Endodermal cell (in vitro differentiated cells): Measurements from ENCODE around the gene GALNT12. TPM values are rescaled to one million over a fixed set of nuclear protein-coding genes. Genes with fewer than 3 reads are reported as not detected.

Experiments
- DNase-seq: peaks from one replicate; pipeline ENCODE4 v3.0.0-alpha.2; 2017
- H3K27ac ChIP-seq: 2 replicates; pipeline ENCODE4 v1.5.1; 2013; ENCODE audit warnings: mild to moderate bottlenecking, low read depth, low read length, moderate library complexity
- H3K27me3 ChIP-seq: 2 replicates; pipeline ENCODE4 v1.6.1; 2013; ENCODE audit warnings: mild to moderate bottlenecking, low read length, moderate library complexity; ENCODE audit not compliant: insufficient read depth, control insufficient read depth, poor library complexity, severe bottlenecking
- H3K36me3 ChIP-seq: 2 replicates; pipeline ENCODE4 v1.7.0; 2013; ENCODE audit warnings: mild to moderate bottlenecking, low read length, moderate library complexity; ENCODE audit not compliant: control insufficient read depth, insufficient read depth
- H3K4me1 ChIP-seq: one replicate; pipeline ENCODE4 v1.7.0; 2013; ENCODE audit warnings: low read length; ENCODE audit not compliant: control insufficient read depth, insufficient read depth
- H3K4me3 ChIP-seq: 2 replicates; pipeline ENCODE4 v1.5.1; 2013; ENCODE audit warnings: mild to moderate bottlenecking, low read length, moderate library complexity
- H3K9ac ChIP-seq: 2 replicates; pipeline ENCODE4 v1.6.1; 2013; ENCODE audit warnings: mild to moderate bottlenecking, low read length, moderate library complexity; ENCODE audit not compliant: poor library complexity, severe bottlenecking; ENCODE audit errors: extremely low read depth
- H3K9me3 ChIP-seq: 2 replicates; pipeline ENCODE4 v1.6.1; 2013; ENCODE audit warnings: mild to moderate bottlenecking, low read length, moderate library complexity; ENCODE audit not compliant: control insufficient read depth
- H3K27ac Mint-ChIP-seq: 2 replicates; pipeline ENCODE4 v1.8.0; 2020; ENCODE audit warnings: mixed read lengths
- H3K27me3 Mint-ChIP-seq: 2 replicates; pipeline ENCODE4 v1.8.0; 2021; ENCODE audit warnings: mild to moderate bottlenecking, mixed read lengths; ENCODE audit not compliant: insufficient read depth
- H3K36me3 Mint-ChIP-seq: 2 replicates; pipeline ENCODE4 v1.8.0; 2020; ENCODE audit warnings: low read depth, mixed read lengths
- H3K4me1 Mint-ChIP-seq: 2 replicates; pipeline ENCODE4 v1.8.0; 2020; ENCODE audit warnings: mixed read lengths
- H3K4me3 Mint-ChIP-seq: 2 replicates; pipeline ENCODE4 v1.8.0; 2020; ENCODE audit warnings: mild to moderate bottlenecking, moderate library complexity, mixed read lengths
- H3K9me3 Mint-ChIP-seq: 2 replicates; pipeline ENCODE4 v1.8.0; 2020; ENCODE audit warnings: mild to moderate bottlenecking, mixed read lengths
- CTCF ChIP-seq: fragments of 200-600 bp; sonication (generic); conservative IDR thresholded peaks from 2 replicates; pipeline ENCODE4 v1.5.0; 2021; ENCODE audit warnings: antibody characterized with exemption, mild to moderate bottlenecking
- WGBS, 2 experiments: methylation state at CpG; one replicate each; pipeline versions ENCODE4 v1.1.5 to v1.1.7; 2013; ENCODE audit warnings: missing lambda C conversion rate in 2 of 2, mixed read lengths in 1 of 2; ENCODE audit not compliant: insufficient coverage in 1 of 2, insufficient read length in 1 of 2; 5-methylcytosine and 5-hydroxymethylcytosine counted together
- total RNA-seq, 2 donors: library from RNA; stranded (reverse); fragmentation: NEBNext Ultra II Directional in 1 of 2; extraction: Animal tissue kit (Norgen Biotek cat#: 25700) in 1 of 2; gene quantifications; 2 replicates in 1 of 2; 3 replicates in 1 of 2; pipeline ENCODE4 v1.2.1, GENCODE V29; 2021

Gene GALNT12
- total RNA-seq, 2 donors from 2014 or later, result 24.0 to 56.3 TPM

GRCh38 chr9:98781588-98782383 lies 25.7 kb upstream of the GALNT12 start:
- H3K4me3 Mint-ChIP-seq, result no peak overlapping the region
- Histone ChIP-seq H3K9me3 (no peaks in the 10 kb centered on the region), H3K27me3 (no peaks in the 10 kb centered on the region), H3K27ac (no peak overlapping the region), H3K36me3 (peaks cover 25% of the 10 kb centered on the region), H3K4me1 (peaks cover 10% of the 10 kb centered on the region), H3K4me3 (no peak overlapping the region), H3K9ac (no peak overlapping the region)
- H3K27ac Mint-ChIP-seq, result no peak overlapping the region
- H3K4me1 Mint-ChIP-seq, result no peaks in the 10 kb centered on the region
- 90 to 94% methylated on average over 6 to 11 of the region's 11 CpGs for WGBS, 2 experiments
- no peak for DNase-seq
- no peaks in the 10 kb centered on the region for H3K9me3 Mint-ChIP-seq
- H3K27me3 Mint-ChIP-seq, result no peaks in the 10 kb centered on the region
- TF ChIP-seq CTCF, result no peak
- H3K36me3 Mint-ChIP-seq, result peaks cover 46% of the 10 kb centered on the region

GRCh38 chr9:98783518-98784226 lies 23.8 kb upstream of the GALNT12 start:
- peaks cover 10% of the 10 kb centered on the region for H3K4me1 ChIP-seq
- no peaks in the 10 kb centered on the region for H3K27me3 ChIP-seq
- 96 to 97% methylated on average over 15 of the region's 16 CpGs for WGBS, 2 experiments
- H3K4me3 ChIP-seq, result no peak overlapping the region
- no peaks in the 10 kb centered on the region for H3K9me3 Mint-ChIP-seq
- TF ChIP-seq CTCF, result no peak
- H3K36me3 Mint-ChIP-seq, result peaks cover 48% of the 10 kb centered on the region
- H3K4me3 Mint-ChIP-seq, result no peak overlapping the region
- no peaks in the 10 kb centered on the region for H3K27me3 Mint-ChIP-seq
- H3K4me1 Mint-ChIP-seq, result no peaks in the 10 kb centered on the region
- no peak overlapping the region for H3K9ac ChIP-seq
- no peaks in the 10 kb centered on the region for H3K9me3 ChIP-seq
- no peak for DNase-seq
- no peak overlapping the region for H3K27ac ChIP-seq
- no peak overlapping the region for H3K27ac Mint-ChIP-seq
- peaks cover 30% of the 10 kb centered on the region for H3K36me3 ChIP-seq

GRCh38 chr9:98784831-98785806 lies 22.4 kb upstream of the GALNT12 start:
- Mint-ChIP-seq H3K4me3 (no peak overlapping the region), H3K36me3 (peaks cover 60% of the 10 kb centered on the region), H3K27me3 (no peaks in the 10 kb centered on the region), H3K4me1 (no peaks in the 10 kb centered on the region), H3K27ac (no peak overlapping the region), H3K9me3 (no peaks in the 10 kb centered on the region)
- Histone ChIP-seq H3K36me3 (peaks cover 44% of the 10 kb centered on the region), H3K27ac (no peak overlapping the region), H3K4me3 (no peak overlapping the region), H3K9ac (no peak overlapping the region), H3K27me3 (no peaks in the 10 kb centered on the region), H3K9me3 (no peaks in the 10 kb centered on the region), H3K4me1 (peaks cover 10% of the 10 kb centered on the region)
- no peak for TF ChIP-seq CTCF
- peak; percentile 28 for DNase-seq
- WGBS, 2 experiments, result 90 to 92% methylated on average over 7 to 11 of the region's 11 CpGs
